Endodermal cell (in vitro differentiated cells): ENCODE results near the gene HPCAL1. TPM values are rescaled to one million over a fixed set of nuclear protein-coding genes. Genes with fewer than 3 reads are reported as not detected.

ENCODE experiments used
- DNase-seq: peaks from one replicate; pipeline ENCODE4 v3.0.0-alpha.2; 2017
- H3K27ac ChIP-seq: 2 replicates; pipeline ENCODE4 v1.5.1; 2013; ENCODE audit warnings: mild to moderate bottlenecking, low read depth, low read length, moderate library complexity
- H3K27me3 ChIP-seq: 2 replicates; pipeline ENCODE4 v1.6.1; 2013; ENCODE audit warnings: mild to moderate bottlenecking, low read length, moderate library complexity; ENCODE audit not compliant: insufficient read depth, control insufficient read depth, poor library complexity, severe bottlenecking
- H3K36me3 ChIP-seq: 2 replicates; pipeline ENCODE4 v1.7.0; 2013; ENCODE audit warnings: mild to moderate bottlenecking, low read length, moderate library complexity; ENCODE audit not compliant: control insufficient read depth, insufficient read depth
- H3K4me1 ChIP-seq: one replicate; pipeline ENCODE4 v1.7.0; 2013; ENCODE audit warnings: low read length; ENCODE audit not compliant: control insufficient read depth, insufficient read depth
- H3K4me3 ChIP-seq: 2 replicates; pipeline ENCODE4 v1.5.1; 2013; ENCODE audit warnings: mild to moderate bottlenecking, low read length, moderate library complexity
- H3K9ac ChIP-seq: 2 replicates; pipeline ENCODE4 v1.6.1; 2013; ENCODE audit warnings: mild to moderate bottlenecking, low read length, moderate library complexity; ENCODE audit not compliant: poor library complexity, severe bottlenecking; ENCODE audit errors: extremely low read depth
- H3K9me3 ChIP-seq: 2 replicates; pipeline ENCODE4 v1.6.1; 2013; ENCODE audit warnings: mild to moderate bottlenecking, low read length, moderate library complexity; ENCODE audit not compliant: control insufficient read depth
- H3K27ac Mint-ChIP-seq: 2 replicates; pipeline ENCODE4 v1.8.0; 2020; ENCODE audit warnings: mixed read lengths
- H3K27me3 Mint-ChIP-seq: 2 replicates; pipeline ENCODE4 v1.8.0; 2021; ENCODE audit warnings: mild to moderate bottlenecking, mixed read lengths; ENCODE audit not compliant: insufficient read depth
- H3K36me3 Mint-ChIP-seq: 2 replicates; pipeline ENCODE4 v1.8.0; 2020; ENCODE audit warnings: low read depth, mixed read lengths
- H3K4me1 Mint-ChIP-seq: 2 replicates; pipeline ENCODE4 v1.8.0; 2020; ENCODE audit warnings: mixed read lengths
- H3K4me3 Mint-ChIP-seq: 2 replicates; pipeline ENCODE4 v1.8.0; 2020; ENCODE audit warnings: mild to moderate bottlenecking, moderate library complexity, mixed read lengths
- H3K9me3 Mint-ChIP-seq: 2 replicates; pipeline ENCODE4 v1.8.0; 2020; ENCODE audit warnings: mild to moderate bottlenecking, mixed read lengths
- CTCF ChIP-seq: fragments of 200-600 bp; sonication (generic); conservative IDR thresholded peaks from 2 replicates; pipeline ENCODE4 v1.5.0; 2021; ENCODE audit warnings: antibody characterized with exemption, mild to moderate bottlenecking
- WGBS, 2 experiments: methylation state at CpG; one replicate each; pipeline versions ENCODE4 v1.1.5 to v1.1.7; 2013; ENCODE audit warnings: missing lambda C conversion rate in 2 of 2, mixed read lengths in 1 of 2; ENCODE audit not compliant: insufficient coverage in 1 of 2, insufficient read length in 1 of 2; 5-methylcytosine and 5-hydroxymethylcytosine counted together
- total RNA-seq, 2 donors: library from RNA; stranded (reverse); fragmentation: NEBNext Ultra II Directional in 1 of 2; extraction: Animal tissue kit (Norgen Biotek cat#: 25700) in 1 of 2; gene quantifications; 2 replicates in 1 of 2; 3 replicates in 1 of 2; pipeline ENCODE4 v1.2.1, GENCODE V29; 2021

The HPCAL1 gene
- total RNA-seq, 2 donors from 2014 or later = 6.8 to 8.1 TPM

- no peak overlapping the region for H3K27ac Mint-ChIP-seq
- H3K27me3 ChIP-seq = no peaks in the 10 kb centered on the region
- H3K4me1 Mint-ChIP-seq = peaks cover under 1% of the 10 kb centered on the region
- H3K4me3 Mint-ChIP-seq = no peak overlapping the region
- no peaks in the 10 kb centered on the region for H3K9me3 ChIP-seq
- no peak overlapping the region for H3K9ac ChIP-seq
- no peaks in the 10 kb centered on the region for H3K27me3 Mint-ChIP-seq
- DNase-seq = no peak
- WGBS, 2 experiments = 92 to 98% methylated on average over 6 to 12 of the region's 12 CpGs
- H3K9me3 Mint-ChIP-seq = no peaks in the 10 kb centered on the region
- no peaks in the 10 kb centered on the region for H3K4me1 ChIP-seq
- H3K36me3 ChIP-seq = no peaks in the 10 kb centered on the region
- no peak for TF ChIP-seq CTCF
- no peak overlapping the region for H3K4me3 ChIP-seq
- no peaks in the 10 kb centered on the region for H3K36me3 Mint-ChIP-seq
- H3K27ac ChIP-seq = no peak overlapping the region
Observed at GRCh38 chr2:10415640-10416039, 112.9 kb downstream of the HPCAL1 start.

- Mint-ChIP-seq H3K27me3 (no peaks in the 10 kb centered on the region), H3K27ac (no peak overlapping the region), H3K4me3 (no peak overlapping the region), H3K4me1 (no peaks in the 10 kb centered on the region), H3K36me3 (no peaks in the 10 kb centered on the region), H3K9me3 (no peaks in the 10 kb centered on the region)
- WGBS, 2 experiments = 85 to 91% methylated on average over 5 to 6 of the region's 6 CpGs
- DNase-seq = no peak
- TF ChIP-seq CTCF = no peak
- Histone ChIP-seq H3K27ac (no peak overlapping the region), H3K9me3 (no peaks in the 10 kb centered on the region), H3K9ac (no peak overlapping the region), H3K4me3 (no peak overlapping the region), H3K4me1 (no peaks in the 10 kb centered on the region), H3K36me3 (no peaks in the 10 kb centered on the region), H3K27me3 (no peaks in the 10 kb centered on the region)
Observed at GRCh38 chr2:10417551-10418335, 115.0 kb downstream of the HPCAL1 start.

- no peak overlapping the region for H3K9ac ChIP-seq
- Mint-ChIP-seq H3K4me1 (no peaks in the 10 kb centered on the region), H3K36me3 (no peaks in the 10 kb centered on the region), H3K4me3 (no peak overlapping the region), H3K27me3 (no peaks in the 10 kb centered on the region), H3K27ac (no peak overlapping the region), H3K9me3 (no peaks in the 10 kb centered on the region)
- no peaks in the 10 kb centered on the region for H3K9me3 ChIP-seq
- H3K36me3 ChIP-seq = no peaks in the 10 kb centered on the region
- 93 to 97% methylated on average over 48 to 54 of the region's 54 CpGs for WGBS, 2 experiments
- H3K4me1 ChIP-seq = no peaks in the 10 kb centered on the region
- no peak for TF ChIP-seq CTCF
- no peak overlapping the region for H3K4me3 ChIP-seq
- DNase-seq = no peak
- no peak overlapping the region for H3K27ac ChIP-seq
- no peaks in the 10 kb centered on the region for H3K27me3 ChIP-seq
Observed at GRCh38 chr2:10419553-10420257, 117.0 kb downstream of the HPCAL1 start.
